Measurements from ENCODE around the gene WASF2. TPM values are rescaled to one million over a fixed set of nuclear protein-coding genes. Genes with fewer than 3 reads are reported as not detected.

The WASF2 gene
- total and polyA plus RNA-seq, 2 of the 13 experiments (the other 11 are each of a cell fraction or from before 2014, with no cell fraction given), result 10.4 to 27.7 TPM

DNA sequence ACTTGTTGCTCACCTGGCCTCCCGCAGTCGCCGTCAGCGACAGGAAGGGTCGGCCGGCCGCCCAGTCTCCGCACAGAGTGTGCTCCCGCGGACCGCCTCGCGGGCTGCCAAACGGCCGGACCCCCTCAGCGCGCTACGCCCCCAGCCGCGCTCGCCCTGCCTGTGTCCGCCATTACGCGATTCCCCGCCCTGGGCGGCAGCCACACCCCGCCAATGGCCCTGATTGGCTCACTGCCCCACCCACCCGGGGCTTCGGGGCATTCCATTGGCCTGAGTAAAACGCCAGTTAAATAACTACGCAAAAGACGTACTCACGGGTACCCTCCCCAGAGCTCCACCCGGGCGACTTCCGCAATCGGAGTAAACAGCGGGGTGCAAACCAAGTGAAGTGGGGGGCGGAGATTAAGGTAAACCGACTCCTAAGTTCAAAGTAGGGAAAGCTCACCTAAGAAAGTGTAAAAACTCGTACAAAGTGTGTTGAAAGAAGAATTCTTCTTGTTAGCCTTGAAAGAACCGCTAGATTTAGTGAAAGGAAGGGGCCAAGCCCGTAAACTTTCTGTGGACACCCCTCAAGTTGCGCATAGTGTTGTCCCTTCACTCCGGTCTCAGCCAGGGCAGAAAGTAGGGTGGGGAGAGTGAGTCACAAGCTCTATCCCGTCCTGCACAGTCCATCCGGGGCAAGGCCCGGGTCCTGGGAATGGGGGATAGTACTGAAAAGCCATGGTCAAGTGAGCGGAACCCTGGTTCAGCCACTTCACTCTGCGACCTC, at the start of gene WASF2 (continued):
- TF ChIP-seq, protein P1, sequence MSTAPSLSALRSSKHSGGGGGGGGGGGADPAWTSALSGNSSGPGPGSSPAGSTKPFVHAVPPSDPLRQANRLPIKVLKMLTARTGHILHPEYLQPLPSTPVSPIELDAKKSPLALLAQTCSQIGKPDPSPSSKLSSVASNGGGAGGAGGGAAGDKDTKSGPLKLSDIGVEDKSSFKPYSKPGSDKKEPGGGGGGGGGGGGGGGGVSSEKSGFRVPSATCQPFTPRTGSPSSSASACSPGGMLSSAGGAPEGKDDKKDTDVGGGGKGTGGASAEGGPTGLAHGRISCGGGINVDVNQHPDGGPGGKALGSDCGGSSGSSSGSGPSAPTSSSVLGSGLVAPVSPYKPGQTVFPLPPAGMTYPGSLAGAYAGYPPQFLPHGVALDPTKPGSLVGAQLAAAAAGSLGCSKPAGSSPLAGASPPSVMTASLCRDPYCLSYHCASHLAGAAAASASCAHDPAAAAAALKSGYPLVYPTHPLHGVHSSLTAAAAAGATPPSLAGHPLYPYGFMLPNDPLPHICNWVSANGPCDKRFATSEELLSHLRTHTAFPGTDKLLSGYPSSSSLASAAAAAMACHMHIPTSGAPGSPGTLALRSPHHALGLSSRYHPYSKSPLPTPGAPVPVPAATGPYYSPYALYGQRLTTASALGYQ (CRISPR knock-in tag; IDR thresholded peaks at IDR 0.05), result peak; percentile 46; the same call in 1 of the 2 replicates
- TF ChIP-seq GLI4 (CRISPR knock-in tag; IDR thresholded peaks at IDR 0.05; ENCODE audit: borderline replicate concordance) (no peak; the same call in 1 of the 2 replicates), ZNF180 (CRISPR knock-in tag; IDR thresholded peaks at IDR 0.05; ENCODE audit: borderline replicate concordance, low read depth) (no peak), ONECUT2 (CRISPR knock-in tag; IDR thresholded peaks at IDR 0.05) (0 out of 2 replicates have a peak, but pooled peaks have one; percentile 18), TEAD3 (CRISPR knock-in tag; optimal IDR thresholded peaks at IDR 0.05; ENCODE audit: borderline replicate concordance) (peak; percentile 45), ZNF33A (CRISPR knock-in tag; IDR thresholded peaks at IDR 0.05; ENCODE audit: borderline replicate concordance) (no peak), FOXO1 (CRISPR knock-in tag; IDR thresholded peaks at IDR 0.05) (0 out of 2 replicates have a peak, but pooled peaks have one; percentile 30), ZNF839 (CRISPR knock-in tag; IDR thresholded peaks at IDR 0.05; ENCODE audit: borderline replicate concordance) (peak; percentile 25; the same call in 1 of the 2 replicates), ZNF775 (CRISPR knock-in tag; IDR thresholded peaks at IDR 0.05; ENCODE audit: borderline replicate concordance) (no peak), DNMT3B (CRISPR knock-in tag; conservative IDR thresholded peaks at IDR 0.05) (no peak), ZNF510 (CRISPR knock-in tag; IDR thresholded peaks at IDR 0.05; ENCODE audit: low read depth) (0 out of 2 replicates have a peak, but pooled peaks have one; percentile 28)
- TF ChIP-seq, protein P2, sequence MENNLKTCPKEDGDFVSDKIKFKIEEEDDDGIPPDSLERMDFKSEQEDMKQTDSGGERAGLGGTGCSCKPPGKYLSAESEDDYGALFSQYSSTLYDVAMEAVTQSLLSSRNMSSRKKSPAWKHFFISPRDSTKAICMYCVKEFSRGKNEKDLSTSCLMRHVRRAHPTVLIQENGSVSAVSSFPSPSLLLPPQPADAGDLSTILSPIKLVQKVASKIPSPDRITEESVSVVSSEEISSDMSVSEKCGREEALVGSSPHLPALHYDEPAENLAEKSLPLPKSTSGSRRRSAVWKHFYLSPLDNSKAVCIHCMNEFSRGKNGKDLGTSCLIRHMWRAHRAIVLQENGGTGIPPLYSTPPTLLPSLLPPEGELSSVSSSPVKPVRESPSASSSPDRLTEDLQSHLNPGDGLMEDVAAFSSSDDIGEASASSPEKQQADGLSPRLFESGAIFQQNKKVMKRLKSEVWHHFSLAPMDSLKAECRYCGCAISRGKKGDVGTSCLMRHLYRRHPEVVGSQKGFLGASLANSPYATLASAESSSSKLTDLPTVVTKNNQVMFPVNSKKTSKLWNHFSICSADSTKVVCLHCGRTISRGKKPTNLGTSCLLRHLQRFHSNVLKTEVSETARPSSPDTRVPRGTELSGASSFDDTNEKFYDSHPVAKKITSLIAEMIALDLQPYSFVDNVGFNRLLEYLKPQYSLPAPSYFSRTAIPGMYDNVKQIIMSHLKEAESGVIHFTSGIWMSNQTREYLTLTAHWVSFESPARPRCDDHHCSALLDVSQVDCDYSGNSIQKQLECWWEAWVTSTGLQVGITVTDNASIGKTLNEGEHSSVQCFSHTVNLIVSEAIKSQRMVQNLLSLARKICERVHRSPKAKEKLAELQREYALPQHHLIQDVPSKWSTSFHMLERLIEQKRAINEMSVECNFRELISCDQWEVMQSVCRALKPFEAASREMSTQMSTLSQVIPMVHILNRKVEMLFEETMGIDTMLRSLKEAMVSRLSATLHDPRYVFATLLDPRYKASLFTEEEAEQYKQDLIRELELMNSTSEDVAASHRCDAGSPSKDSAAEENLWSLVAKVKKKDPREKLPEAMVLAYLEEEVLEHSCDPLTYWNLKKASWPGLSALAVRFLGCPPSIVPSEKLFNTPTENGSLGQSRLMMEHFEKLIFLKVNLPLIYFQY (CRISPR knock-in tag; IDR thresholded peaks at IDR 0.05; ENCODE audit: borderline replicate concordance), result 0 out of 2 replicates have a peak, but pooled peaks have one; percentile 42
- TF ChIP-seq, protein P3, sequence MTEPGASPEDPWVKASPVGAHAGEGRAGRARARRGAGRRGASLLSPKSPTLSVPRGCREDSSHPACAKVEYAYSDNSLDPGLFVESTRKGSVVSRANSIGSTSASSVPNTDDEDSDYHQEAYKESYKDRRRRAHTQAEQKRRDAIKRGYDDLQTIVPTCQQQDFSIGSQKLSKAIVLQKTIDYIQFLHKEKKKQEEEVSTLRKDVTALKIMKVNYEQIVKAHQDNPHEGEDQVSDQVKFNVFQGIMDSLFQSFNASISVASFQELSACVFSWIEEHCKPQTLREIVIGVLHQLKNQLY (CRISPR knock-in tag; IDR thresholded peaks at IDR 0.05), result peak; percentile 5; the same call in 1 of the 2 replicates
- TF ChIP-seq, protein P4, sequence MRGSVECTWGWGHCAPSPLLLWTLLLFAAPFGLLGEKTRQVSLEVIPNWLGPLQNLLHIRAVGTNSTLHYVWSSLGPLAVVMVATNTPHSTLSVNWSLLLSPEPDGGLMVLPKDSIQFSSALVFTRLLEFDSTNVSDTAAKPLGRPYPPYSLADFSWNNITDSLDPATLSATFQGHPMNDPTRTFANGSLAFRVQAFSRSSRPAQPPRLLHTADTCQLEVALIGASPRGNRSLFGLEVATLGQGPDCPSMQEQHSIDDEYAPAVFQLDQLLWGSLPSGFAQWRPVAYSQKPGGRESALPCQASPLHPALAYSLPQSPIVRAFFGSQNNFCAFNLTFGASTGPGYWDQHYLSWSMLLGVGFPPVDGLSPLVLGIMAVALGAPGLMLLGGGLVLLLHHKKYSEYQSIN (CRISPR knock-in tag; IDR thresholded peaks at IDR 0.05; ENCODE audit: borderline replicate concordance), result no peak
- TF ChIP-seq, protein P5, sequence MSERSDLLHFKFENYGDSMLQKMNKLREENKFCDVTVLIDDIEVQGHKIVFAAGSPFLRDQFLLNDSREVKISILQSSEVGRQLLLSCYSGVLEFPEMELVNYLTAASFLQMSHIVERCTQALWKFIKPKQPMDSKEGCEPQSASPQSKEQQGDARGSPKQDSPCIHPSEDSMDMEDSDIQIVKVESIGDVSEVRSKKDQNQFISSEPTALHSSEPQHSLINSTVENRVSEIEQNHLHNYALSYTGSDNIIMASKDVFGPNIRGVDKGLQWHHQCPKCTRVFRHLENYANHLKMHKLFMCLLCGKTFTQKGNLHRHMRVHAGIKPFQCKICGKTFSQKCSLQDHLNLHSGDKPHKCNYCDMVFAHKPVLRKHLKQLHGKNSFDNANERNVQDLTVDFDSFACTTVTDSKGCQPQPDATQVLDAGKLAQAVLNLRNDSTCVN (CRISPR knock-in tag; IDR thresholded peaks at IDR 0.05; ENCODE audit: borderline replicate concordance), result no peak
- TF ChIP-seq, protein P6, sequence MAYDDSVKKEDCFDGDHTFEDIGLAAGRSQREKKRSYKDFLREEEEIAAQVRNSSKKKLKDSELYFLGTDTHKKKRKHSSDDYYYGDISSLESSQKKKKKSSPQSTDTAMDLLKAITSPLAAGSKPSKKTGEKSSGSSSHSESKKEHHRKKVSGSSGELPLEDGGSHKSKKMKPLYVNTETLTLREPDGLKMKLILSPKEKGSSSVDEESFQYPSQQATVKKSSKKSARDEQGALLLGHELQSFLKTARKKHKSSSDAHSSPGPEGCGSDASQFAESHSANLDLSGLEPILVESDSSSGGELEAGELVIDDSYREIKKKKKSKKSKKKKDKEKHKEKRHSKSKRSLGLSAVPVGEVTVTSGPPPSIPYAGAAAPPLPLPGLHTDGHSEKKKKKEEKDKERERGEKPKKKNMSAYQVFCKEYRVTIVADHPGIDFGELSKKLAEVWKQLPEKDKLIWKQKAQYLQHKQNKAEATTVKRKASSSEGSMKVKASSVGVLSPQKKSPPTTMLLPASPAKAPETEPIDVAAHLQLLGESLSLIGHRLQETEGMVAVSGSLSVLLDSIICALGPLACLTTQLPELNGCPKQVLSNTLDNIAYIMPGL (CRISPR knock-in tag; IDR thresholded peaks at IDR 0.05; ENCODE audit: borderline replicate concordance in 1 of 2, low read depth in 1 of 2), result peak; percentile 80 to 85
